Lung (tissue), 12 donors: ENCODE data around the gene PARD3B. TPM values are rescaled to one million over a fixed set of nuclear protein-coding genes. Genes with fewer than 3 reads are reported as not detected.
A peak's percentile ranks its signal among the peaks of the same experiment; 100 is the strongest.

Source experiments
- ATAC-seq: fragments of 200-7000 bp; cut with Tn5 transposase; one replicate; pipeline ENCODE4 v1.9.1; 2020; ENCODE audit warnings: moderate number of reproducible peaks; ENCODE audit not compliant: insufficient read depth, low FRiP score
- DNase-seq, 3 donors: peaks; one replicate each; pipeline ENCODE4 v3.0.0-alpha.2; 2013 to 2017
- H3K27ac ChIP-seq, 2 donors: one replicate each; pipeline ENCODE4 v1.5.1; 2013; ENCODE audit warnings: mild to moderate bottlenecking in 2 of 2, moderate library complexity in 2 of 2, control low read depth in 1 of 2, inconsistent platforms in 1 of 2, low read depth in 1 of 2, low read length in 1 of 2
- H3K27me3 ChIP-seq, 3 donors: one replicate each; pipeline ENCODE4 v1.5.1; 2013; ENCODE audit warnings: low read length in 2 of 3; ENCODE audit not compliant: control insufficient read depth in 3 of 3, insufficient read depth in 3 of 3
- H3K36me3 ChIP-seq, 4 donors: one replicate each; pipeline ENCODE4 v1.5.1; 2013; ENCODE audit warnings: low read length in 4 of 4, mild to moderate bottlenecking in 1 of 4, moderate library complexity in 1 of 4; ENCODE audit not compliant: control insufficient read depth in 4 of 4, insufficient read depth in 4 of 4
- H3K4me1 ChIP-seq, 5 donors: one replicate each; pipeline ENCODE4 v1.5.1; 2013; ENCODE audit warnings: low read length in 5 of 5, mild to moderate bottlenecking in 2 of 5, moderate library complexity in 1 of 5; ENCODE audit not compliant: control insufficient read depth in 5 of 5, insufficient read depth in 5 of 5
- H3K4me3 ChIP-seq: one replicate; pipeline ENCODE4 v1.5.1; 2013; ENCODE audit warnings: mild to moderate bottlenecking, control low read depth, moderate library complexity
- H3K9ac ChIP-seq, 2 donors: one replicate each; pipeline ENCODE4 v1.5.1; 2013; ENCODE audit warnings: low read length in 2 of 2, control low read depth in 1 of 2; ENCODE audit not compliant: insufficient read depth in 1 of 2
- H3K9me3 ChIP-seq, 4 donors: one replicate each; pipeline ENCODE4 v1.5.1; 2013; ENCODE audit warnings: low read length in 3 of 4, mild to moderate bottlenecking in 1 of 4, moderate library complexity in 1 of 4; ENCODE audit not compliant: control insufficient read depth in 4 of 4, insufficient read depth in 3 of 4
- WGBS, 2 donors: extraction: QIAGEN DNeasy Blood & Tissue Kit; methylation state at CpG; one replicate each; pipeline ENCODE4 v1.1.7; 2013; 5-methylcytosine and 5-hydroxymethylcytosine counted together
- polyA plus RNA-seq, 2 donors: library from polyadenylated mRNA; stranded (reverse); fragments of 200-250 nt; gene quantifications; one replicate each; pipeline ENCODE4 v1.2.1, GENCODE V29; 2013
- total RNA-seq, 2 donors: library from RNA; depleted of rRNA in 1 of 2; stranded (reverse); fragments of >200 nt in 1 of 2; gene quantifications; one replicate each; pipeline ENCODE4 v1.2.1, GENCODE V29; 2014 to 2021
- TF ChIP-seq, protein P1 (sequence below): IDR thresholded peaks from 2 replicates; pipeline ENCODE4 v1.5.1; 2012; ENCODE audit warnings: mild to moderate bottlenecking; ENCODE audit errors: control extremely low read depth, extremely low read depth
- donor health status: control.
- donor health status: control.
- donor health status: Bipolar disorder and iron deficiency.
- donor health status: healthy.
- donor health status: DM: yes; HTN: yes; CAD: no.

The PARD3B gene
- total and polyA plus RNA-seq, 4 donors = 2.4 to 38.7 (median 17.1) TPM

DNA sequence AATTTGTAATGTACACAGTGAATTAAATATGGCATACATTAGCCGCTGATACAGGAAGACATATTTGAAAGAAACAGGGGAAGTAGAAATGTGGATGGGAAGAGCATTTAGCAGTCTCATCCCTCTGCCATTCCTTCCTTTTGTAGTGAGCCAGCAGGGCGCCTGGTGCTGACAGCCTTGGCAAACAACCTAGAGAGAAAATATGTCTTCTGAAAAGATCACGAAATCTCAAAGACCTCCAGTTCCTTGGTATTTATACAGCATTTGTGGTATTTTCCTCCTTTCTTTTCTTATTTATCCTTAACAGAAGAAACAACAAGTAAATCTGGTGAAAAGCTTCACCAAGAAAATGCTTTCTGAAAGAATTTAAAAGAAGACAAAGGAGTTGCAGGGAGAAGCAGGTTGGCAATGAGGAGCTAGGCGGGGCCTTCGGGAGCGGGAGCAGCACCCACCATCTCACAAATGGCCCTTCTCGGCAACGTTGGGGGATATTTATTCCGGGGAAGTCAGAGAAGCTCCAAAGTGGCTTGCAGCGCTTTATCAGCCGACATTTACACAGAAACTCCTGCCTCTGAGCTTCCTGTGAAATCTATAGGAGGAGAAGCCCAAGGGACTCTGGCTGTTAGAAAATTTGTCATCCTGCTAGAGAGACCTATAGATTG, 731.0 kb downstream of the PARD3B start:
- WGBS, 2 donors = 93% methylated on average over 11 of the region's 11 CpGs

DNA sequence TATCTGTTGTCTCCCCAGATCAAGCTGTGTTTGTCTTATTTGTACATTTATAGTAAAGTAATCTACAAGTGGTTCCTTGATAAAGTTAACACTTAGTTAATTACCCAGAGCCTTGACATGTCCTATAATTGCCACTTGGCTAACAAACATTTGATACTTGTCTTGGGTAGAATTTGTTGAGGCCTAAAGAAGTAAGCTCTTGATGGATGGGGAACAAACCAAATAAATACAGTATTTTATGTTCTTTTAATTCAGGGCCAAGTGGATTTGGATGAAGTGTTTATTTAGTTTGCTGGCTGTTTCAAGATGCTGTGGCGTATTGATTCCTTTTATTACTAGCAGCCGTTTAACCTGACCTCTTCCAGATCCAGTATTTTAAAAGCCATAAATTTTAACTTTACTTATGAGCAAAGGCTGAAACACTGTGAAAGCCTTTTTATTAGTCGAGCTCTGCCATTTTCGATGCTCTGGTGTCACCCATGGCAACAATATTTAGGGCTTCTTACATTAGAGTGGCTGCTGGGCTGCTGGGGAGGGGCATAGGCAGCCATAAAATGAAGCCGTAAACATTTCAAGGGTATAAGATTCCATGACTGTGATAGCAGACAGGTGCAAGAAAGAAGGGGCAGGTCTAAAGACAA, 735.4 kb downstream of the PARD3B start:
- peak; percentile 41 to 96 (median 96) for DNase-seq
- WGBS, 2 donors = 65 to 75% methylated on average over 5 of the region's 5 CpGs
- Histone ChIP-seq H3K4me1 (peaks cover 0 to 23% (median 0%) of the 10 kb centered on the region in 5 donors), H3K36me3 (no peaks in the 10 kb centered on the region), H3K9me3 (no peaks in the 10 kb centered on the region), H3K27me3 (peaks cover 0 to 9% (median 0%) of the 10 kb centered on the region in 3 donors), H3K4me3 (no peak overlapping the region), H3K9ac (no peak overlapping the region), H3K27ac (no peak overlapping the region)
- no peak for ATAC-seq
- TF ChIP-seq, protein P1, sequence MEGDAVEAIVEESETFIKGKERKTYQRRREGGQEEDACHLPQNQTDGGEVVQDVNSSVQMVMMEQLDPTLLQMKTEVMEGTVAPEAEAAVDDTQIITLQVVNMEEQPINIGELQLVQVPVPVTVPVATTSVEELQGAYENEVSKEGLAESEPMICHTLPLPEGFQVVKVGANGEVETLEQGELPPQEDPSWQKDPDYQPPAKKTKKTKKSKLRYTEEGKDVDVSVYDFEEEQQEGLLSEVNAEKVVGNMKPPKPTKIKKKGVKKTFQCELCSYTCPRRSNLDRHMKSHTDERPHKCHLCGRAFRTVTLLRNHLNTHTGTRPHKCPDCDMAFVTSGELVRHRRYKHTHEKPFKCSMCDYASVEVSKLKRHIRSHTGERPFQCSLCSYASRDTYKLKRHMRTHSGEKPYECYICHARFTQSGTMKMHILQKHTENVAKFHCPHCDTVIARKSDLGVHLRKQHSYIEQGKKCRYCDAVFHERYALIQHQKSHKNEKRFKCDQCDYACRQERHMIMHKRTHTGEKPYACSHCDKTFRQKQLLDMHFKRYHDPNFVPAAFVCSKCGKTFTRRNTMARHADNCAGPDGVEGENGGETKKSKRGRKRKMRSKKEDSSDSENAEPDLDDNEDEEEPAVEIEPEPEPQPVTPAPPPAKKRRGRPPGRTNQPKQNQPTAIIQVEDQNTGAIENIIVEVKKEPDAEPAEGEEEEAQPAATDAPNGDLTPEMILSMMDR = no peak

More for the DNA sequence above, 731.0 kb downstream of the PARD3B start:
- Histone ChIP-seq H3K27ac (no peak overlapping the region), H3K27me3 (peaks cover 0 to 4% (median 0%) of the 10 kb centered on the region in 3 donors), H3K4me1 (peaks cover 0 to 20% (median 0%) of the 10 kb centered on the region in 5 donors), H3K36me3 (peaks cover 0 to 4% (median 0%) of the 10 kb centered on the region in 4 donors), H3K9ac (no peak overlapping the region), H3K9me3 (no peaks in the 10 kb centered on the region), H3K4me3 (no peak overlapping the region)
- DNase-seq = no peak
- TF ChIP-seq, protein P1 = no peak
- no peak for ATAC-seq

DNA sequence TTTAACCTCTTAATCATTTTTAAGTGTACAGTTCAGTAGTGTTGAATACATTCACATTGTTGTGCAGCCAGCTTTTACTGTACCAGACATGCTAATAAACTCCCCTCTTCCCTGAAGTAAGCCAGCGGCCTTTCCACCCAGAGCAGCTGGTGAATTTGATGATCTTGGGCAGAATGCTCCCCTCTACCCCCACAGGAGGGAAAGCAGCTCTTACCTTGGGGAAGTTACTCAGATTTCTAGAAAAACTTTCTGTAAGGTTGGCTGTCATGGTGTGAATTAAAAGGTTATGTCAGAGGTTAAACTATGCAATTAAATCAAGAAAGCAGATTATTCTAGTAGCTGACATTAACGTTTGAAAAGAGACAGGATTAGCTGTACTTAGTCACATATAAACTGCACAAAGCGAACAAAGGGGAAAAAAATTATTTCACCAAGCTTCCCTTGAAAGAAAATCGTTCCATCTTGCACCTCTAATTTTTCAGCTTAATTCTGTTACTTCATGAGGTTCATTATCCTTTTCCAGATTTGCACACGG, 738.5 kb downstream of the PARD3B start:
- no peak overlapping the region for H3K4me3 ChIP-seq
- 91% methylated on average over 5 of the region's 5 CpGs for WGBS, 2 donors

More for the DNA sequence above, 738.5 kb downstream of the PARD3B start:
- Histone ChIP-seq H3K9me3 (no peaks in the 10 kb centered on the region), H3K27ac (no peak overlapping the region), H3K4me1 (peaks cover 0 to 23% (median 0%) of the 10 kb centered on the region in 5 donors), H3K36me3 (no peaks in the 10 kb centered on the region), H3K27me3 (peaks cover 0 to 5% (median 0%) of the 10 kb centered on the region in 3 donors), H3K9ac (no peak overlapping the region)
- ATAC-seq (no peak), DNase-seq (no peak)
- TF ChIP-seq, protein P1 = no peak
